Lung (tissue), 12 donors: ENCODE results near the gene ATP10D. TPM values are rescaled to one million over a fixed set of nuclear protein-coding genes. Genes with fewer than 3 reads are reported as not detected.

Source experiments
- ATAC-seq: fragments of 200-7000 bp; cut with Tn5 transposase; one replicate; pipeline ENCODE4 v1.9.1; 2020; ENCODE audit warnings: moderate number of reproducible peaks; ENCODE audit not compliant: insufficient read depth, low FRiP score
- DNase-seq, 3 donors: peaks; one replicate each; pipeline ENCODE4 v3.0.0-alpha.2; 2013 to 2017
- H3K27ac ChIP-seq, 2 donors: one replicate each; pipeline ENCODE4 v1.5.1; 2013; ENCODE audit warnings: mild to moderate bottlenecking in 2 of 2, moderate library complexity in 2 of 2, control low read depth in 1 of 2, inconsistent platforms in 1 of 2, low read depth in 1 of 2, low read length in 1 of 2
- H3K27me3 ChIP-seq, 3 donors: one replicate each; pipeline ENCODE4 v1.5.1; 2013; ENCODE audit warnings: low read length in 2 of 3; ENCODE audit not compliant: control insufficient read depth in 3 of 3, insufficient read depth in 3 of 3
- H3K36me3 ChIP-seq, 4 donors: one replicate each; pipeline ENCODE4 v1.5.1; 2013; ENCODE audit warnings: low read length in 4 of 4, mild to moderate bottlenecking in 1 of 4, moderate library complexity in 1 of 4; ENCODE audit not compliant: control insufficient read depth in 4 of 4, insufficient read depth in 4 of 4
- H3K4me1 ChIP-seq, 5 donors: one replicate each; pipeline ENCODE4 v1.5.1; 2013; ENCODE audit warnings: low read length in 5 of 5, mild to moderate bottlenecking in 2 of 5, moderate library complexity in 1 of 5; ENCODE audit not compliant: control insufficient read depth in 5 of 5, insufficient read depth in 5 of 5
- H3K4me3 ChIP-seq: one replicate; pipeline ENCODE4 v1.5.1; 2013; ENCODE audit warnings: mild to moderate bottlenecking, control low read depth, moderate library complexity
- H3K9ac ChIP-seq, 2 donors: one replicate each; pipeline ENCODE4 v1.5.1; 2013; ENCODE audit warnings: low read length in 2 of 2, control low read depth in 1 of 2; ENCODE audit not compliant: insufficient read depth in 1 of 2
- H3K9me3 ChIP-seq, 4 donors: one replicate each; pipeline ENCODE4 v1.5.1; 2013; ENCODE audit warnings: low read length in 3 of 4, mild to moderate bottlenecking in 1 of 4, moderate library complexity in 1 of 4; ENCODE audit not compliant: control insufficient read depth in 4 of 4, insufficient read depth in 3 of 4
- WGBS, 2 donors: extraction: QIAGEN DNeasy Blood & Tissue Kit; methylation state at CpG; one replicate each; pipeline ENCODE4 v1.1.7; 2013; 5-methylcytosine and 5-hydroxymethylcytosine counted together
- polyA plus RNA-seq, 2 donors: library from polyadenylated mRNA; stranded (reverse); fragments of 200-250 nt; gene quantifications; one replicate each; pipeline ENCODE4 v1.2.1, GENCODE V29; 2013
- total RNA-seq, 2 donors: library from RNA; depleted of rRNA in 1 of 2; stranded (reverse); fragments of >200 nt in 1 of 2; gene quantifications; one replicate each; pipeline ENCODE4 v1.2.1, GENCODE V29; 2014 to 2021
- TF ChIP-seq, protein P1 (sequence below): IDR thresholded peaks from 2 replicates; pipeline ENCODE4 v1.5.1; 2012; ENCODE audit warnings: mild to moderate bottlenecking; ENCODE audit errors: control extremely low read depth, extremely low read depth
- donor health status: control.
- donor health status: control.
- donor health status: Bipolar disorder and iron deficiency.
- donor health status: healthy.
- donor health status: DM: yes; HTN: yes; CAD: no.

Gene ATP10D
- total and polyA plus RNA-seq, 4 donors, result 3.1 to 34.9 (median 14.9) TPM

DNA sequence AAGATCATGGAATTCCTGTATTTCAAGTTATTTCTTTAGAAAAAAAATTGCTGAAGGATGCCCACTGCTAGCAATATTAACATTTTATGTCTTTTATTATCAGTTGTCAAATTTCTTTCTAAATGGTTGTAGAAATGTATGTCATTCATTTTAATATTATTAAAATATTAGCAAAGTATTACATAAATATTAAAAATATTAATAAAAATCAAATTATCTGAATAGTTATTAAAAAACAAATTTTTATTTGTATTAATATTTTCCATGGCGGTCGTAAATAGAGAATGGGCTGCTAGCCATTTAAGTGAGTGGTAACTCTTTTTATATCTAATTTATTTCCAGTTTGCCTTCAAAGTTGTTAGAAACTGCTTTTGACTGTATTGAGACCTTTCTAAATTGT, 72.2 kb downstream of the ATP10D start:
- no peak overlapping the region for H3K27ac ChIP-seq
- TF ChIP-seq, protein P1, sequence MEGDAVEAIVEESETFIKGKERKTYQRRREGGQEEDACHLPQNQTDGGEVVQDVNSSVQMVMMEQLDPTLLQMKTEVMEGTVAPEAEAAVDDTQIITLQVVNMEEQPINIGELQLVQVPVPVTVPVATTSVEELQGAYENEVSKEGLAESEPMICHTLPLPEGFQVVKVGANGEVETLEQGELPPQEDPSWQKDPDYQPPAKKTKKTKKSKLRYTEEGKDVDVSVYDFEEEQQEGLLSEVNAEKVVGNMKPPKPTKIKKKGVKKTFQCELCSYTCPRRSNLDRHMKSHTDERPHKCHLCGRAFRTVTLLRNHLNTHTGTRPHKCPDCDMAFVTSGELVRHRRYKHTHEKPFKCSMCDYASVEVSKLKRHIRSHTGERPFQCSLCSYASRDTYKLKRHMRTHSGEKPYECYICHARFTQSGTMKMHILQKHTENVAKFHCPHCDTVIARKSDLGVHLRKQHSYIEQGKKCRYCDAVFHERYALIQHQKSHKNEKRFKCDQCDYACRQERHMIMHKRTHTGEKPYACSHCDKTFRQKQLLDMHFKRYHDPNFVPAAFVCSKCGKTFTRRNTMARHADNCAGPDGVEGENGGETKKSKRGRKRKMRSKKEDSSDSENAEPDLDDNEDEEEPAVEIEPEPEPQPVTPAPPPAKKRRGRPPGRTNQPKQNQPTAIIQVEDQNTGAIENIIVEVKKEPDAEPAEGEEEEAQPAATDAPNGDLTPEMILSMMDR, result no peak
- peaks cover 10 to 30% (median 14%) of the 10 kb centered on the region in 4 donors for H3K36me3 ChIP-seq
- H3K4me1 ChIP-seq, result no peaks in the 10 kb centered on the region
- H3K27me3 ChIP-seq, result no peaks in the 10 kb centered on the region
- H3K4me3 ChIP-seq, result no peak overlapping the region
- WGBS, 2 donors, result 96 to 99% methylated on average over 2 of the region's 2 CpGs
- no peaks in the 10 kb centered on the region for H3K9me3 ChIP-seq
- no peak for ATAC-seq
- no peak overlapping the region for H3K9ac ChIP-seq
- DNase-seq, result no peak

DNA sequence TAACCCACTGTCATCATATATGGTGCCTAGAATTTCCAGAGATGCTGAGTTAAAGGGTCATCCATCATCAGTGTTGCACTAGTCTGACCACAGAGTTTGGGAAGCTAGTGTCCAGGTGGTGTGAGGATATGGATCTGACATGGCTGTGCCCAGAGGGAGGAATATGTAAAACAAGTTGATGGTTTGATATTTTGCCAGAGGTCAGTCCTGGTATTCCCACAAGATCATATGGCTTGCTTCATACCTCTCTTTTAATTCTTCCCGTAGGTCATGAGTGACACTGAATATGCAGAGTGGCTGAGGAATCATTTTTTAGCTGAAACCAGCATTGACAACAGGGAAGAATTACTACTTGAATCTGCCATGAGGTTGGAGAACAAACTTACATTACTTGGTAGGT, 75.6 kb downstream of the ATP10D start:
- WGBS, 2 donors, result 95 to 100% methylated on average over 1 of the region's 1 CpG
- TF ChIP-seq, protein P1, result no peak
- no peaks in the 10 kb centered on the region for H3K4me1 ChIP-seq
- ATAC-seq (no peak), DNase-seq (no peak)
- no peak overlapping the region for H3K27ac ChIP-seq
- no peaks in the 10 kb centered on the region for H3K27me3 ChIP-seq
- no peak overlapping the region for H3K4me3 ChIP-seq
- no peak overlapping the region for H3K9ac ChIP-seq
- no peaks in the 10 kb centered on the region for H3K9me3 ChIP-seq
- H3K36me3 ChIP-seq, result peaks cover 10 to 29% (median 14%) of the 10 kb centered on the region in 4 donors

DNA sequence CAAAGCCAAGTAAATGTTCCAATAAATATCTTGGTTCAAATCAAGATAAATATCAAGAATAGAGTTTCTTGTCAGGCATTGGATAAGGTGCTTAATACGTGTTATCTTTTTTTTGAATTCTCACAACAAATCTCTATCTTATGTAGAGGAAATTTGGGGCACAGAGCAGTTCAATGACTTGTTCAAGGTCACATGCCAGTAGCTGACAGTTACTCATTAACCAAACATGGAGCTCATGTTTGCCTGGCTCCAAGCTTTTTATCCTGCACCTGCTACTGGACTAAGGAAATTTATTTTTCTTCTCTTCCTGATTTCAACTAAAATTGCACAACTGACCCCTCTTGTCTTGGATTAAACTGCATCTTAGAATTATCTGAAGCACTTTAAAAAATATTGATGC, 76.3 kb downstream of the ATP10D start:
- TF ChIP-seq, protein P1, result no peak
- 39 to 44% methylated on average over 1 of the region's 1 CpG for WGBS, 2 donors
- H3K4me3 ChIP-seq, result no peak overlapping the region
- H3K9me3 ChIP-seq, result no peaks in the 10 kb centered on the region
- no peaks in the 10 kb centered on the region for H3K27me3 ChIP-seq
- H3K4me1 ChIP-seq, result no peaks in the 10 kb centered on the region
- no peak overlapping the region for H3K27ac ChIP-seq
- peaks cover 10 to 29% (median 14%) of the 10 kb centered on the region in 4 donors for H3K36me3 ChIP-seq
- DNase-seq (no peak), ATAC-seq (no peak)
- no peak overlapping the region for H3K9ac ChIP-seq

DNA sequence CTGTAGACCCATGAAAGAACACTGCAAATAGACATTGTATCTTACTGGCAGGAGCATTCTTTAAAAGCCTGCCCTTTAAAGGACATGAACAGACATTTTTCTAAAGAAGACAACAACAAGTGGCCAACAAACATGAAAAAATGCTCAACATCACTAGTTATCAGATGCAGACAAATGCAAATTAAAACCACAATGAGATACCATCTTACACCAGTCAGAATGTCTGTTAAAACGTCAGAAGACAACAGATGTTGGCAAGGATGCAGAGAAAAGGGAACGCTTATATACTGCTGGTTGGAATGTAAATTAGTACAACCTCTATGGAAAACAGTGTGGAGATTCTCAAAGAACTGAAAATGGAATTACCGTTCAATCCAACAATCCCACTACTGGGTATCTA, 77.2 kb downstream of the ATP10D start:
- H3K9me3 ChIP-seq, result no peaks in the 10 kb centered on the region
- ATAC-seq (no peak), DNase-seq (no peak)
- no peak overlapping the region for H3K4me3 ChIP-seq
- no peak overlapping the region for H3K27ac ChIP-seq
- no peaks in the 10 kb centered on the region for H3K27me3 ChIP-seq
- 57 to 71% methylated on average over 3 of the region's 3 CpGs for WGBS, 2 donors
- H3K36me3 ChIP-seq, result peaks cover 13 to 33% (median 15%) of the 10 kb centered on the region in 4 donors
- H3K4me1 ChIP-seq, result no peaks in the 10 kb centered on the region
- TF ChIP-seq, protein P1, result no peak
- no peak overlapping the region for H3K9ac ChIP-seq
